Endometrium (tissue), 2 donors: ENCODE measurements around the gene BAZ1A.

Experiments used
- FAIRE-seq: peaks from 2 replicates; lab custom pipeline; 2012; peaks lifted over from hg19 to GRCh38; lab: Jason Lieb, UNC
- donor health status: control.
- donor health status: control.

BAZ1A gene

DNA sequence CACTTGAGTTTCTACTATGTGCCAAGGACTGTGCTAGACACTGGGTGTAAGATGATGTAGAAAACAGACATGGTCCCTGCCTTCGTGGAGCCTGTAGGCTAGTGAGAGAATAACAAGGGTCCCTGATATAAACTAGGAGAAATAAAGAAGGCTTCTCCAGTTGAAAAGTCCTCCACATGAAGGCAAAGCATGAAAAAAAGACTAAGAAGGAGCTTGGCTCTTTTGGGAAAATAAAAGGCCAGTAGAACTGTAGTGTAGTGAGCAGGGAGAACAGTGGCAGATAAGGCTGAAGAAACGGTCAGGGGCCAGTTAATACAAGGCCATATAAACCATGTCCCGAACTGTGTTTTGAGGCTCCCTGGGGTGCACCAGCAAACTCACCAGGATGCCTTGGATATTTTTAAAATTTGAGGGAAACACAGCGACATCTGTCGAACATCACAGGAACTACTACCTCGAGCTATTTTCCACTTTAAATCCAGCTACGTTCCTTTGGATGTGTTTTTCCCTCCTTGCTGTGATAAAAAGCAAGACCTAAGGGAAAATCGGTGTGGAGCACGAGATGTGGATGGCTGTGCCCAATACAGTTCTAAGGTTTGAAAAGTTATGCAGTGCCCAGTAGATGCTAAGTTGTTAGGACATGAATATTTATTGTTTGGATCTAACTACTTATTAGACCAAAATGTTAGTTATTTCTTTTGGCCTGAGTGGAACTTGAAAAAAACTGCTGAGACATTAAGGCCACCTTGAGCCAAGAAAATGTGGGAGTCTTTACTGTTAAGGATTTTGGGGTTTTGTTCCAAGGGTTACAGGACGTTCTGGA, 152.2 kb downstream of the BAZ1A start:
- peak; percentile 26 for FAIRE-seq

DNA sequence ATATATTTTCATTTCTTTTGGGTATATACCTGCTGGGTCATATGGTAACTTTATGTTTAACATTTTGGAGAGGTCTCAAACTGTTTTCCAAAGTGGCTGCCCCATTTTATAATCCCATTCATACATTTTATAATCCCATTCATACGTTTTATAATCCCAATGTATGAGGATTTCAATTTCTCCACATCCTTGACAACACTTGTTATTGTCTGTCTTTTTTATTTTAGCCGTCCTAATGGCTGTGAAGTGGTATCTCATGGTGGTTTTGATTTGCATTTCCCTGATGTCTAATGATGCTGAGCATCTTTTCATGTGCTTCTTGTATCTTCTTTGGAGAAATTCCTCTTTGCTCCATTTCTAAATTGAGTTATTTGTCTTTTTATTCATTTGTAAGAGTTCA, 154.0 kb downstream of the BAZ1A start:
- FAIRE-seq, result no peak

DNA sequence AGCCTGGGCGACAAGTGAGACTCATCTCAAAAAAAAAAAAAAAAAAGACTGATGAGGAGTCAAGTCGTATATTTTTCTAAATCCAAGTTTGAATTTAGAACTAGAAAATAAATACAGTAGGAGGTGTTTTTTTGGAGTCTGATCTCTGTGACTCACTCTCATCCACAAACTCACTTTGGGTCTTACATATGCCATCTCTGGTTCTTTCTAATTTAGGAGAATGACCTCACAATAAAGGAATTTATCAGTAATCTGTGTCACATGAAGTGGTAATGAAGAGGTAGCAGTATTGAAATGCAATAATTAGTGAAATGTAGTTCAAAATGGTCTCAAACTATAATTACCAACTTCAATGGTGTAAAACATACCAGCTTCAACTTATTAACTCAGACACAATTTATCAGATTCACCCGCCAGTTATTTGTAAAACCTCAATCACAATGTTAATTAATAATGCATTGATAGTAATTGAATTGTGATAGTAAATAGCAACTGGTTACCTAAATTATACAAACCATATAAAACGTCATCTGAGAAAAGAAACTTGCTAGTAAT, 156.3 kb downstream of the BAZ1A start:
- FAIRE-seq, result no peak

DNA sequence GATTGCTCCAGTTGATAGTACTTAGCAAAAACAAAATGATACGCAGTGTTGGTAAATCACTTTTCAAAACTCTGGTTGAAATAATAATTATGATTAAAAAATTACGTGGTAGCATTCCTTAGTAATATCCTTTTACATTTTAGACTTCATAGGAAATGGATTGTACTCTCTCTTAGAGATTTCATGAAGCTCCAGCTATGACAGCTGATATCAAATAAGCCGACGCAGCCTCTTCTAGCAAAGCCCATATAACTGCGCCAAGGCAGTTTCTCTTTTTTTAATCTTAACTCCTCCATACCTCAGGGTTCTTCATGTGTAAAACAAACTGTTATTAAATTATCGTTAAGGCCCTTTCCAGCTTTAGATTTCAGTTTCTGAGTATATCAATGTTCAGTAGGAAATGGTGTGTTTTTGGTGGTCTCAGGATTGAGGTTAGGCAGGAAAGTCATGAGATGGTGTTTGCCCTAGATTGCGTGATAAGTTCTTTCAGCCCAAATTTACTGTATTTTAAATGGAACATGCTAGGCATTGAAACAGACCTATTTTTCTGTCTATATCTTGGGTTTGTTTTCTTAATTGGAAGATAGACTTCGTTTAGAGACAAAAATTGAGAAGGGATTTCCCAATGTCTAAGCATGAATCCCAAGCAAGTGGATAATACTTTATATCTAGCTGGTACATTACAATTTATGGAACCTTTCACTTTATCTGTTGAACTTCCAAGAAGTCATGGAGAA, 159.9 kb downstream of the BAZ1A start:
- FAIRE-seq, result no peak

DNA sequence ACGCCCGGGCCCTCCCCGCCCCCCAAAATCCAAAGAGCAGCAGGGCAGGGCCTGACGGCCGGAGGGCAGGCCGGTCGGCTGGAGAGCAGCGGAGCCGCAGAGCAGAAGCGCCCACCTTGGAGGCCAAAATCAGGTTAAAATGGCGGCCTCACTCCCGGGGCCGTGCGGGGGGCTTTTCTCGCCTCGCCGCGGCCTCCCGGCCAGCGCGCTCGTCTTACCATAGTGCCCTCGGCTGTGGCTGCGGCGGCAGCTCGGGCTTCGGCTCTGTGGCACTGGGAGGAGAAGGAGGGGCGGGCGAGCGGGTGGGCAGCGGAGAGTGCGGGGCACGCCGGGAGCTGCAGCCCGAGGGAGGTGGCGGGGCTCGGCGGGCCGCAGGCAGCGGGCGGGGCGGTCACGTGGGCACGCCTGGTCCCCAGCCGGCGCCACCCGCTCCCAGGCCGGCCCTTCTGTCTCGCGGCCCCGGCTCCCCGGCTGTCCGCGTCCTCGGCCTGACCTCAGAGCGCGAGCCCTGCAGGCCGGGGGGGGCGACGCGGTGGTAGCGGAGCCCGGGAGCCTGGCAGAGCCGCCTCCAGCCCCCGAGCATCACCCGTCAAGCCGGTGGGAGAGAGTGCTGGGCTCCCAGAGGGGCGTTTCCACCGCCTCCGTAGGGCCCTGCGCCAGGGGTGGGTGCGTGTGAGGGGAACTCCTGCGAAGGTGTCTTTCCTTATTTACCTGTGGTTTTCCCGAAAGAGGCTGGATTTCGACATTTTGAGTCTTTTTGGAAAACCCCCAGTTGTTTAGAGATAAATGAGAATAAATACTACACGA, 160.6 kb downstream of the BAZ1A start, which contains the start of gene CFL2:
TSS of gene CFL2 (minus strand) at position 274 of the 807 bp plus-strand sequence. CDS start at position 221, 53 bp downstream.
- no peak for FAIRE-seq

DNA sequence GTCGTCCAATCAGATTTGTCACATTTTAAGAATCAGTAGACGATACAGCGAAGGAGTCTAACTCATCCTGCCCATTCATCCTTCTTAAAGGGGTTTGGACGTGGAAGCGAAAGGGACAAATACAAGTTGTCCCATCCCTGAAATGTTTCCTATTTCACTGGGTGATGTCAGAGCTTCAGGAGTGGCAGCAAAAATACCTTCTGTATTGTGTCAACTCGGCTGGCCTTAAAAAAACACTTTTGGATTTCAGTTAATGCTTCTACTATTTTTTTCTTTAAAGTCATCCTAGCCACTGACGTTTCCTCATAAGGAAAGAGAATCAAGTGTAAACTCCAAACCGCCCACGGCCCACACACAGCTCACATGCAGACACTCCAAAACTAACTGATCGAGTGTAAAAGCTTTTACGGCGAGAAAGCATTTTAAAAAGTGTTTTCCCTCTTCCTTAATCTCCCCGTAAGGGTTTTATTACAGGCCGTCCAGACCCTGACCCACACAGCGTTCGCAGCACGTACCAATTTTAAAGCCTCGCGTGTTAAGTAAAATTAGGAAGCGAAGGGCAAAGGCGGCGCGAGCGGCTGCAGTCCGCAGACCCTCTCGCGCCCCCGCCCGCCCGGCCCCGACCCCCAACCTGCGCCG, 161.4 kb downstream of the BAZ1A start:
- FAIRE-seq, result no peak

DNA sequence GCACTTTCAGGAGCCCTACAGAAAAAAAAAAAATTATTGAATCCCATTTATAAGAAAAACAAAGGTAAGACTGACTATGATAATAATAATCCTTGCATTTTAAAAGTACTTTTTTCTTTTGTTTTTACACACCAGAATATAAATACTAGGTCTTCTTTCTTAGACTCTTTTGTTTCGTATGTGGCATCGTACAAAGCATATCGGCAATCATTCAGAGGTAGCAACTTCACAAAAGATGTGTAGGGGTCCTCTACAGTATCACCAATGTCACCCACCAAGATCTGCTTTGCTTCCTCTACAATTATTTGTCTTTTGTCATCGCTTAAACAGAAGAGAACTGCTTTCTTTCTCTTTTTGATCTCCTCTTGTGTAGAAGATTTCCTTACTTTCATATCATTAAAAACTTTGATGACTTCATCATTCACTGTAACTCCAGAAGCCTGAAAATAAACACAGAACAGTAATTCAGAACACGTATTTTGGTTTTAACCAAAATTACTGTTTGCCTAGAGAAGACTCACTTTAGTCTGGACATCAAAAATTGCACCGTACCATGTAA, 162.0 kb downstream of the BAZ1A start:
- no peak for FAIRE-seq

DNA sequence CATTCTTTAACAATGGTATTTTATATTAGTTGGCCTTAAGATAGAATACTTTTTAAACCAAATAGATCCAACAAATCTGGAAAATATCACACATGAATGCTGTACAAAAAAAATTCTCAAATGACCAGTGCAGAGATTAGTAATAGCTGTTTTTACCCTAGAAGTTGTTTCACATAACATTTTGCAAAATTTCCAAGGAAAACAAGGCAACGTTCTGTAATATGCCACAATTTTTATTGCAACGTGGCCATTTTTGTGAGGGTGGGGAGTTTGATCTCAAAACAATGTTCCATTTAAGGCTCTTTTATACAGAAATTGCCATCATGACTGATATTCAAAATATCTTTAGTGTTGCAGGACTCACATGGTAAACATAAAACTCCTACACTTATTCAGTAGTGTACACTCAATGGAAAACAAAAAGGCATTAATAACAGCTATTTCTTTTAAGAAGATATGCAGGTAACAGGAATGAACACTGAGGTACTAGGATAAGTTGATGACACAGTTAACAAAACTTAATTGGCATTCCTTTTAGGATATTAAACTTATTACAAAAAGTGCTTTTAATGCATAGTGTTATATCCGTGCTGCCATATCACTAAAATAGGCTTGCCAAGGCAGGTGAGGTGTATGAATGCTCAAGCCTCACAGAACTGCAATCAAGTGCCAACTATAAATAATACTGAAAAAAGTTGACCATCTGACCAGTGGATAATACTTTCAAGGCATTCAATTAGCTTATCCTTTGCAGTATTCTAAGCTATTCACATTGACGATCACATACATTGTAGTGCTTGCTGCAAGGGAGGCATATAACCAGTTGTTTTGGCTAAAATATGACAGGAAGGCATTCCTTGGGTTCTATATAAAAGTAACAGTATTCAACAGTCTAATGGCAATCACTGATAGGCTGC, 163.1 kb downstream of the BAZ1A start:
- FAIRE-seq, result no peak

DNA sequence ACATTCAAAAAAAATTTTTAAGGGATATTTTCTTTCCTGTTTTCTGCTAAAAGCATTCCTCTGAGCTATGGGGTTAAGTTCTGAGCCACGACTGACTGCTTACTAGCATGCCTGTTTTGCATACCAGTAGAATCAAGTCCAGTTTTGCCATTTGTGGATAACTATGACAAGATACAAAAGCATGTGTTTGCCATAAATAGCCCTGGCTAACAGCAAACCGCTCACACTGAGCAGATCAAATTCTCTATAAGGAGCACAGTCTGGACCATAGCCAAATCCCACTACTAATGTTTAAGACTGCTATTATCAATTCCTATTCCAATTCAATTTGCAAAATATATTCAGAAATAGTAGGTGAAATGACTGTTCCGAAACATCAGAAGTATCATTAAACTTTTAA, 164.0 kb downstream of the BAZ1A start:
- no peak for FAIRE-seq

DNA sequence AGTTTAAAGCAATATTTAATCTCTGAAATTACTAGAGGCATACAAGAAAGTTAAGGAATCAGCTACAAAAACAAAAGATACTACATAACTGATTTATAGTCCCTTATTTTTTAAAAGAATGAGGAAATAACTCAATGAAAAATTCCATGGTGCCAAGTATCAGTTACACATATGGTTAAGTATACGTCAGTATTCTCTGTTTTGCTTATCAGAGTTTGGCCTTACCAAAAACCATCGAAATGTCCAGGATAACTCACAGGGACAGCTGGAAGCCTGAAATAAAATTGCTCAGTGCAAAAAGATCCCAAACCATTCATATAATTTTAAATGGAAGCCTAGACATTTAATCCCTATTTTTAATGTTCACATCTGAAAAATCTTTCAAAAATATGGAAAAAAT, 164.4 kb downstream of the BAZ1A start:
- no peak for FAIRE-seq

DNA sequence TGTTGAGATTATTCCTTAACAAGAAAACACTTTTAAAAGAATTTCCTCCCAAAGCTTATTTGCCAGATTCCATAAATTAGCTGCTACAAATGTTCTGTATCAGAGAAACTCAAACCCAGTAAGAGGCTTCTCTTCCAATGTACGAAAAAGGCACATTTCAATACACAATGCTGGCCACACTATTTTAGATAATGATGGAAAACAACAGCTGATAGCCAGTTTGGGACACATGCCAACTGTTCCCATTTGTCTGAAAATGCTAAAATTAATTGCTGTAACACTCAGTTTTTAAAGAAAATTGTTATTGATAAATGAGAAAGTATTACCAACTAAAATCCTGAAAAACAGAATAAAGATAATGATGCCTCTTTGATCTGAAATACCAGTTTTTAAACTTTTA, 165.2 kb downstream of the BAZ1A start:
- no peak for FAIRE-seq

DNA sequence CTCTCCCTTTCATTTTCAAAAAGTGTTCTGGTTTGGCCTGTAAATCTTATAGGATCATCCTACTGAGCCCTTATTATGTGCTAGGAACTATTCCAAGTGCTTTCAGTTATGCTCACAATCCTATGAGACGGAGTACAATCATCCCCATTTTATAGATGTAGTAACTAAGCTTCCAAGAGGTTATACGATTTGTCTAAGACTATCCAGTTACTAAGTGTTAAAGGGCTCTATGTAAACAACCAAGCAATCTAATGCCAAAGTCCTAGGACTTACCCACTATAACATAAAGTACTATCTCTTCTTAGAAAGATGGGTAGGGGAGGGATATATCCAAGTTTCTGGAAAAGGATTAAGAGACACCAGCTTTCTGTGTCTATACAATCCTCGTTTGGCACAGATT, 167.4 kb downstream of the BAZ1A start:
- no peak for FAIRE-seq
